K562 (cell line): Measurements from ENCODE around the gene PRRT1. TPM values are rescaled to one million over a fixed set of nuclear protein-coding genes. Genes with fewer than 3 reads are reported as not detected.

Source experiments
- BRF2 ChIP-seq: IDR thresholded peaks from 3 replicates; pipeline ENCODE4 v1.6.1; 2011; ENCODE audit warnings: borderline replicate concordance, mild to moderate bottlenecking; ENCODE audit not compliant: insufficient read length, insufficient read depth
- ETS2 ChIP-seq: IDR thresholded peaks from 2 replicates; pipeline ENCODE4 v1.6.1; 2016; ENCODE audit warnings: borderline replicate concordance, missing genetic modification characterization, mild to moderate bottlenecking, moderate library complexity, missing compliant biosample characterization; ENCODE audit not compliant: poor library complexity, severe bottlenecking
- FIP1L1 ChIP-seq: fragments of 200-400 bp; formaldehyde crosslinking; IDR thresholded peaks from 2 replicates; pipeline ENCODE4 v1.6.1; 2018; ENCODE audit warnings: mild to moderate bottlenecking, low read depth, low read length; ENCODE audit not compliant: poor library complexity, severe bottlenecking
- FOXA3 ChIP-seq, 2 experiments: fragments of 450-650 bp in 1 of 2; sonication (generic) in 1 of 2; formaldehyde crosslinking; IDR thresholded peaks in 1 of 2; conservative IDR thresholded peaks in 1 of 2; 2 replicates each; pipeline versions ENCODE4 v1.4.0 to v1.8.0; 2020 to 2022; ENCODE audit warnings: mild to moderate bottlenecking in 2 of 2, missing genetic modification reagents in 1 of 2
- HOXB6 ChIP-seq: fragments of 250-450 bp; sonication (Bioruptor Pico); IDR thresholded peaks from 2 replicates; pipeline ENCODE4 v1.5.1; 2022; ENCODE audit warnings: mild to moderate bottlenecking, borderline replicate concordance
- ID3 ChIP-seq, 2 experiments: fragments of 250-450 bp in 1 of 2; fragments of 450-650 bp in 1 of 2; sonication (Bioruptor Pico) in 1 of 2; IDR thresholded peaks; 2 replicates each; pipeline versions ENCODE4 v1.6.1 to v1.8.0; 2016 to 2021; ENCODE audit warnings: mild to moderate bottlenecking in 2 of 2, moderate library complexity in 2 of 2, missing compliant biosample characterization in 1 of 2, missing genetic modification characterization in 1 of 2
- MAFF ChIP-seq: IDR thresholded peaks from 2 replicates; pipeline ENCODE4 v1.6.1; 2012; ENCODE audit warnings: low read length, improper control_type of control experiment
- MAFG ChIP-seq: fragments of 450-650 bp; conservative IDR thresholded peaks from 2 replicates; pipeline ENCODE4 v1.6.1; 2016; ENCODE audit warnings: missing genetic modification characterization, missing compliant biosample characterization
- MAX ChIP-seq: sonication (generic); formaldehyde crosslinking; IDR thresholded peaks from 2 replicates; pipeline ENCODE4 v1.9.0; 2022; ENCODE audit warnings: mild to moderate bottlenecking, missing genetic modification reagents
- MBD1 ChIP-seq: fragments of 250-450 bp; sonication (Bioruptor Pico); IDR thresholded peaks from 2 replicates; pipeline ENCODE4 v1.8.0; 2022; ENCODE audit warnings: inconsistent platforms
- MEF2D ChIP-seq: conservative IDR thresholded peaks from 2 replicates; pipeline ENCODE4 v1.6.1; 2016; ENCODE audit warnings: low read depth, missing genetic modification characterization, missing compliant biosample characterization
- MLLT1 ChIP-seq, 2 experiments: fragments of 450-650 bp; IDR thresholded peaks; 2 replicates each; pipeline ENCODE4 v1.6.1; 2016
- MTA3 ChIP-seq: fragments of 450-650 bp; formaldehyde crosslinking; IDR thresholded peaks from 2 replicates; pipeline ENCODE4 v1.6.1; 2017; ENCODE audit warnings: mild to moderate bottlenecking, borderline replicate concordance
- NFIX ChIP-seq: fragments of 250-450 bp; sonication (Bioruptor Pico); IDR thresholded peaks from 2 replicates; pipeline ENCODE4 v1.4.0; 2020; ENCODE audit warnings: low read depth, mild to moderate bottlenecking, moderate library complexity
- PTBP1 ChIP-seq: fragments of 200-400 bp; formaldehyde crosslinking; IDR thresholded peaks from 2 replicates; pipeline ENCODE4 v1.6.1; 2017; ENCODE audit warnings: low read depth, low read length
- SIRT6 ChIP-seq: IDR thresholded peaks from one replicate; pipeline ENCODE4 v1.6.1; 2012; ENCODE audit warnings: low read depth, mild to moderate bottlenecking, control low read depth, inconsistent platforms, low read length, moderate library complexity
- SMAD2 ChIP-seq: fragments of 150-350 bp; IDR thresholded peaks from 2 replicates; pipeline ENCODE4 v1.6.1; 2014; ENCODE audit warnings: low read depth, mild to moderate bottlenecking, low read length
- TRIM24 ChIP-seq, 2 experiments: fragments of 450-650 bp; IDR thresholded peaks; 2 replicates each; pipeline ENCODE4 v1.6.1; 2016
- XRCC5 ChIP-seq: fragments of 200-400 bp; formaldehyde crosslinking; IDR thresholded peaks from 2 replicates; pipeline ENCODE4 v1.6.1; 2017; ENCODE audit warnings: low read depth, mild to moderate bottlenecking, low read length
- ZNF134 ChIP-seq: fragments of 250-450 bp; sonication (Bioruptor Pico); conservative IDR thresholded peaks from 2 replicates; pipeline ENCODE4 v1.4.0; 2020
- ZNF239 ChIP-seq: fragments of 250-450 bp; sonication (Bioruptor Pico); IDR thresholded peaks from 2 replicates; pipeline ENCODE4 v1.4.0; 2020; ENCODE audit warnings: mild to moderate bottlenecking
- ZNF24 ChIP-seq: fragments of 450-650 bp; IDR thresholded peaks from 2 replicates; pipeline ENCODE4 v1.6.1; 2016
- ZNF655 ChIP-seq: fragments of 250-450 bp; sonication (Bioruptor Pico); IDR thresholded peaks from 2 replicates; pipeline ENCODE4 v1.5.0; 2021
- polyA plus RNA-seq, 8 experiments: library from polyadenylated mRNA; depleted of rRNA in 4 of 8; stranded (reverse) in 5 of 8; unstranded in 3 of 8; fragments of >200 nt; fragmentation: Nextera tagmentation in 2 of 8; fragmentation: Illumina TruSeq in 1 of 8; extraction: Ambion mirVana in 2 of 8; extraction: Trizol in 1 of 8; gene quantifications; 2 replicates each; pipeline versions ENCODE4 v1.2.1 to v1.2.3, GENCODE V29; 2011 to 2014; ENCODE audit warnings: inconsistent platforms in 1 of 8, missing spikeins in 1 of 8
- total RNA-seq, 7 experiments: library from RNA; depleted of rRNA in 6 of 7; stranded (reverse); fragments of >200 nt in 6 of 7; fragmentation: Illumina TruSeq in 2 of 7; extraction: Trizol in 2 of 7; gene quantifications; 2 replicates each; pipeline versions ENCODE4 v1.2.1 to v1.2.3, GENCODE V29; 2011 to 2021; ENCODE audit warnings: low replicate concordance in 1 of 7

PRRT1 gene
- total and polyA plus RNA-seq, 9 of the 15 experiments (the other 6 are each of a cell fraction or from before 2014, with no cell fraction given): 0.14 to 3.5 (median 0.41) TPM

GRCh38 chr6:32177183-32177787 is 25.5 kb upstream of the PRRT1 start (continued):
- no peak for TF ChIP-seq MAFF
- no peak for TF ChIP-seq MBD1 (CRISPR knock-in tag)
- TF ChIP-seq BRF2: no peak
- no peak for TF ChIP-seq ZNF24
- TF ChIP-seq ZNF239 (CRISPR knock-in tag): peak; percentile 27; the same call in 1 of the 2 replicates
- TF ChIP-seq FOXA3 (CRISPR knock-in tag; conservative IDR thresholded peaks at IDR 0.05 in 1 of 2, IDR thresholded peaks at IDR 0.05 in 1 of 2): no peak
- TF ChIP-seq SMAD2: no peak
- no peak for TF ChIP-seq HOXB6
- no peak for TF ChIP-seq NFIX (CRISPR knock-in tag)
- TF ChIP-seq TRIM24 (IDR thresholded peaks at IDR 0.05): no peak
- no peak for TF ChIP-seq ZNF134 (CRISPR knock-in tag)
- TF ChIP-seq PTBP1: no peak
- no peak for TF ChIP-seq MEF2D (tag)
- TF ChIP-seq SIRT6: no peak
- TF ChIP-seq ID3 (CRISPR knock-in tag; IDR thresholded peaks at IDR 0.05): no peak
- TF ChIP-seq ID3 (tag; IDR thresholded peaks at IDR 0.05): no peak
- TF ChIP-seq XRCC5: peak; percentile 31; the same call in 1 of the 2 replicates
- TF ChIP-seq FIP1L1: no peak
- TF ChIP-seq MAX (CRISPR knock-in tag): no peak
- no peak for TF ChIP-seq MLLT1 (IDR thresholded peaks at IDR 0.05)
- TF ChIP-seq MAFG (tag): no peak
- TF ChIP-seq ZNF655: no peak
- TF ChIP-seq MTA3: no peak
- no peak for TF ChIP-seq ETS2 (tag)
